ENCODE results near the gene EFCC1. TPM values are rescaled to one million over a fixed set of nuclear protein-coding genes. Genes with fewer than 3 reads are reported as not detected.

The EFCC1 gene
- total and polyA plus RNA-seq, 2 of the 13 experiments (the other 11 are each of a cell fraction or from before 2014, with no cell fraction given): not detected

DNA sequence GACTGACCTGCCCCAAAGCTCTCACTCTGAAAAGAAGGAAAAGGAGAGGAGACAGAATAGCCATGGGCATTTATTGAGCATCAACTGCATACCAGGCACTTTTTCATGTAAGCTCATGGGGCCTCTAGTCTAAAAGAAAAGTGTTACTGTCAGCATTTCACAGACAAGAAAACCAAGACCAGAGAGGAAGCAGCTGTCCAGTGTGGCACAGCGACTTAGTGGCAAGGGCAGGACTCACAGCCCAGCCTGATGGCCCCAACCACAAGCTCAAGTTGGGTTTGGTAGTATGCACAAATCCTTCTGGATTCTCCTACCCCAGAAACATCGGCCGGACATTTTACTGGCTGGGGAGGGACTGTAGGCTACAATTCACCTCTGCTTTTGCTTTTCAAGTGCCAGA lies 5.8 kb downstream of the EFCC1 start:
- no peaks in the 10 kb centered on the region for H3K79me2 ChIP-seq (ENCODE audit: insufficient read depth, low read length)
- H3K9me3 ChIP-seq (ENCODE audit: low read length): no peaks in the 10 kb centered on the region
- POLR2A ChIA-PET: no interaction called here
- no peak for ATAC-seq
- peaks cover 4 to 51% of the 10 kb centered on the region in 2 experiments for H3K27me3 ChIP-seq (ENCODE audit: control insufficient read depth in 1 of 2, insufficient read depth in 2 of 2, low read length in 2 of 2)
- in situ Hi-C loops (cut with HindIII; ENCODE audit: extremely low pct_ligation_motif_present, low pct_unique_long_range_greater_than_20kb): no loop called here
- 63% methylated on average over 3 of the region's 3 CpGs for WGBS (ENCODE audit: low lambda C conversion rate)
- CTCF ChIA-PET (ENCODE audit: low intra/inter-chr PET ratio, low total read pairs): no interaction called here
- intact Hi-C loops (cut with micrococcal nuclease; ENCODE audit: unreplicated experiment): no loop called here
- peaks cover 41% of the 10 kb centered on the region for H3K4me1 ChIP-seq (ENCODE audit: insufficient read depth, low read length)
- no peaks in the 10 kb centered on the region for H3K36me3 ChIP-seq (replicated peaks in 1 of 2; ENCODE audit: control insufficient read depth in 1 of 2, insufficient read depth in 2 of 2, low read length in 2 of 2)
- no peak overlapping the region for H3K9ac ChIP-seq (ENCODE audit: insufficient read depth, low read depth, low read length)
- no peak overlapping the region for H2AFZ ChIP-seq (ENCODE audit: low read length)
- BruUV-seq (replicated peaks): no TSS peak
- no peak overlapping the region for H3K4me3 ChIP-seq (replicated peaks in 1 of 3; ENCODE audit: insufficient read depth in 1 of 3, low read depth in 2 of 3, low read length in 3 of 3)
- H3K27ac ChIP-seq (ENCODE audit: extremely low read length, insufficient read depth, low read length): no peak overlapping the region
- H4K20me1 ChIP-seq (ENCODE audit: insufficient read depth, low read length): no peaks in the 10 kb centered on the region
- H3K4me2 ChIP-seq (ENCODE audit: low read depth, low read length): no peak overlapping the region
- no peak for DNase-seq (ENCODE audit: low spot score)
- TF ChIP-seq MAFK (conservative IDR thresholded peaks at IDR 0.05 in 1 of 2, IDR thresholded peaks at IDR 0.05 in 1 of 2; ENCODE audit: low read length in 2 of 2): peak; percentile 43 to 69; a peak in 3 of 4 replicates
- peak; percentile 44; the same call in 1 of the 2 replicates for TF ChIP-seq MAFF (IDR thresholded peaks at IDR 0.05; ENCODE audit: low read depth, low read length)
- TF ChIP-seq, protein P1, sequence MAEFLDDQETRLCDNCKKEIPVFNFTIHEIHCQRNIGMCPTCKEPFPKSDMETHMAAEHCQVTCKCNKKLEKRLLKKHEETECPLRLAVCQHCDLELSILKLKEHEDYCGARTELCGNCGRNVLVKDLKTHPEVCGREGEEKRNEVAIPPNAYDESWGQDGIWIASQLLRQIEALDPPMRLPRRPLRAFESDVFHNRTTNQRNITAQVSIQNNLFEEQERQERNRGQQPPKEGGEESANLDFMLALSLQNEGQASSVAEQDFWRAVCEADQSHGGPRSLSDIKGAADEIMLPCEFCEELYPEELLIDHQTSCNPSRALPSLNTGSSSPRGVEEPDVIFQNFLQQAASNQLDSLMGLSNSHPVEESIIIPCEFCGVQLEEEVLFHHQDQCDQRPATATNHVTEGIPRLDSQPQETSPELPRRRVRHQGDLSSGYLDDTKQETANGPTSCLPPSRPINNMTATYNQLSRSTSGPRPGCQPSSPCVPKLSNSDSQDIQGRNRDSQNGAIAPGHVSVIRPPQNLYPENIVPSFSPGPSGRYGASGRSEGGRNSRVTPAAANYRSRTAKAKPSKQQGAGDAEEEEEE (CRISPR knock-in tag; IDR thresholded peaks at IDR 0.05; ENCODE audit: borderline replicate concordance): no peak
- TF ChIP-seq, protein P2, sequence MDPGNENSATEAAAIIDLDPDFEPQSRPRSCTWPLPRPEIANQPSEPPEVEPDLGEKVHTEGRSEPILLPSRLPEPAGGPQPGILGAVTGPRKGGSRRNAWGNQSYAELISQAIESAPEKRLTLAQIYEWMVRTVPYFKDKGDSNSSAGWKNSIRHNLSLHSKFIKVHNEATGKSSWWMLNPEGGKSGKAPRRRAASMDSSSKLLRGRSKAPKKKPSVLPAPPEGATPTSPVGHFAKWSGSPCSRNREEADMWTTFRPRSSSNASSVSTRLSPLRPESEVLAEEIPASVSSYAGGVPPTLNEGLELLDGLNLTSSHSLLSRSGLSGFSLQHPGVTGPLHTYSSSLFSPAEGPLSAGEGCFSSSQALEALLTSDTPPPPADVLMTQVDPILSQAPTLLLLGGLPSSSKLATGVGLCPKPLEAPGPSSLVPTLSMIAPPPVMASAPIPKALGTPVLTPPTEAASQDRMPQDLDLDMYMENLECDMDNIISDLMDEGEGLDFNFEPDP (CRISPR knock-in tag; conservative IDR thresholded peaks at IDR 0.05): no peak
- FAIRE-seq: no peak

DNA sequence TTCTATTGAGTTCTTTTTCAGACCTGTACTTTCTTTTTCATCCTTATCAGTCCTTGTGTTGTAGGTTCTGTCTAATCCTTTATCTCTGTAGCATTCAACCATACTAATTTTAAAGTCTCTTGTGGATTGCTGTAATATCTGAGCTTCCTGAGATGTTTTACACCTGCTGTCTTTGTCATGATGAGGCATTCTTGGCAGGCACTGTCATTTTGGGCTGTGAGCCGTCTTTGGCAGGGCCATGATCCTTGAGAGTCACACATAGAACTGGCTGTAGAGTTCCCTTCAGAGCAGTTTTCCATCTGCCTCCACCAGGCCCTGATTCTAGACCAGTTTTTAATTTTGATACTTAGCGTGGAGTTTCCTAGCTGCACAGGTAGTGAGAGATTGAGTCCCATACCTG lies 6.7 kb downstream of the EFCC1 start:
- POLR2A ChIA-PET: no interaction called here
- Histone ChIP-seq H3K9me3 (ENCODE audit: low read length) (no peaks in the 10 kb centered on the region), H3K4me3 (replicated peaks in 1 of 3; ENCODE audit: insufficient read depth in 1 of 3, low read depth in 2 of 3, low read length in 3 of 3) (no peak overlapping the region), H3K4me1 (ENCODE audit: insufficient read depth, low read length) (peaks cover 41% of the 10 kb centered on the region), H4K20me1 (ENCODE audit: insufficient read depth, low read length) (no peaks in the 10 kb centered on the region), H3K27me3 (ENCODE audit: control insufficient read depth in 1 of 2, insufficient read depth in 2 of 2, low read length in 2 of 2) (peaks cover 4 to 47% of the 10 kb centered on the region in 2 experiments), H2AFZ (ENCODE audit: low read length) (no peak overlapping the region), H3K9ac (ENCODE audit: insufficient read depth, low read depth, low read length) (no peak overlapping the region), H3K36me3 (replicated peaks in 1 of 2; ENCODE audit: control insufficient read depth in 1 of 2, insufficient read depth in 2 of 2, low read length in 2 of 2) (no peaks in the 10 kb centered on the region), H3K4me2 (ENCODE audit: low read depth, low read length) (no peak overlapping the region), H3K79me2 (ENCODE audit: insufficient read depth, low read length) (no peaks in the 10 kb centered on the region), H3K27ac (ENCODE audit: extremely low read length, insufficient read depth, low read length) (no peak overlapping the region)
- no peak for FAIRE-seq
- intact Hi-C loops (cut with micrococcal nuclease; ENCODE audit: unreplicated experiment): no loop called here
- BruUV-seq (replicated peaks): no TSS peak
- TF ChIP-seq, protein P3, sequence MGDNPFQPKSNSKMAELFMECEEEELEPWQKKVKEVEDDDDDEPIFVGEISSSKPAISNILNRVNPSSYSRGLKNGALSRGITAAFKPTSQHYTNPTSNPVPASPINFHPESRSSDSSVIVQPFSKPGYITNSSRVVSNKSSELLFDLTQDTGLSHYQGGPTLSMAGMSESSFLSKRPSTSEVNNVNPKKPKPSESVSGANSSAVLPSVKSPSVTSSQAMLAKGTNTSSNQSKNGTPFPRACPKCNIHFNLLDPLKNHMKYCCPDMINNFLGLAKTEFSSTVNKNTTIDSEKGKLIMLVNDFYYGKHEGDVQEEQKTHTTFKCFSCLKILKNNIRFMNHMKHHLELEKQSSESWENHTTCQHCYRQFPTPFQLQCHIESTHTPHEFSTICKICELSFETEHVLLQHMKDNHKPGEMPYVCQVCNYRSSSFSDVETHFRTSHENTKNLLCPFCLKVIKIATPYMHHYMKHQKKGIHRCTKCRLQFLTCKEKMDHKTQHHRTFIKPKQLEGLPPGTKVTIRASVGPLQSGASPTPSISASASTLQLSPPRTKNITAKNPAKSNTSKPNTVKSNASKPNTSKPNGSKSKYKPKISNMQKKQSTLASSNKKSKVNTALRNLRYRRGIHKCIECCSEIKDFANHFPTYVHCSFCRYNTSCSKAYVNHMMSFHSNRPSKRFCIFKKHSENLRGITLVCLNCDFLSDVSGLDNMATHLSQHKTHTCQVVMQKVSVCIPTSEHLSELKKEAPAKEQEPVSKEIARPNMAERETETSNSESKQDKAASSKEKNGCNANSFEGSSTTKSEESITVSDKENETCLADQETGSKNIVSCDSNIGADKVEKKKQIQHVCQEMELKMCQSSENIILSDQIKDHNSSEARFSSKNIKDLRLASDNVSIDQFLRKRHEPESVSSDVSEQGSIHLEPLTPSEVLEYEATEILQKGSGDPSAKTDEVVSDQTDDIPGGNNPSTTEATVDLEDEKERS (CRISPR knock-in tag; IDR thresholded peaks at IDR 0.05): no peak
- no peak for TF ChIP-seq ZNF274 (CRISPR knock-in tag; IDR thresholded peaks at IDR 0.05)
- CTCF ChIA-PET (ENCODE audit: low intra/inter-chr PET ratio, low total read pairs): no interaction called here
- ATAC-seq: no peak
- no peak for DNase-seq (ENCODE audit: low spot score)
- WGBS (ENCODE audit: low lambda C conversion rate): 22% methylated on average over 2 of the region's 2 CpGs
- in situ Hi-C loops (cut with HindIII; ENCODE audit: extremely low pct_ligation_motif_present, low pct_unique_long_range_greater_than_20kb): no loop called here

All from HepG2 (cell line).